NCI-H2227 treated with DMSO at 0.1 percent for 48 hours (cell line): ENCODE measurements around the gene KPNA4.
"Not testable (repeated sequence)": the region's sequence is repeated elsewhere in the genome, so short reads cannot be mapped to it uniquely, and the experiment has no call there.

Source experiments
- DNase-seq: peaks from one replicate; lab custom pipeline; 2025; lab: John Stamatoyannopoulos, UW

The KPNA4 gene

DNA sequence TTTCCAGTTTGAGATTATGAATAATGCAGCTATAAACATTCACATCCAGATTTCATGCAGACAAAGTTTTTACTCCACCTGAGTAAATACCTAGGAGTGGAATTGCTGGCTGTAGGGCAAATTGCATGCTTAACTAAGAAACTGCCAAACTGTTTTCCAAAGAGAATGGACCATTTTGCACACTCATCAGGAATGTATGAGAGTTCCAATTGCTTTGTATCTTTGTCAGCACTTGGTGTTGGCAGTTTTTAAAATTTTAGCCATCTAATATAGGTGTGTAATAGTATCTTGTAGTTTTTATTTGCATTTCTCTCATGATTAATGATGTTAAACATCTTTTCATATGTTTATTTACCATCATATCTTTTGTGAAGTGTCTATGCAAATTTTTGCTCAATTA, 75.2 kb downstream of the KPNA4 start:
- no peak for DNase-seq

- DNase-seq: peak; percentile 22
These were observed 78.9 kb downstream of the KPNA4 start for GRCh38 chr3:160486459-160486869.

GRCh38 chr3:160482796-160483195, 82.6 kb downstream of the KPNA4 start:
- no peak for DNase-seq

- no peak for DNase-seq
These were observed 83.5 kb downstream of the KPNA4 start for GRCh38 chr3:160481856-160482255.

- no peak for DNase-seq
These were observed 84.4 kb downstream of the KPNA4 start for GRCh38 chr3:160480931-160481330.

GRCh38 chr3:160479376-160479775, 86.0 kb downstream of the KPNA4 start:
- DNase-seq: no peak

GRCh38 chr3:160478338-160478737, 87.0 kb downstream of the KPNA4 start:
- DNase-seq: no peak

DNA sequence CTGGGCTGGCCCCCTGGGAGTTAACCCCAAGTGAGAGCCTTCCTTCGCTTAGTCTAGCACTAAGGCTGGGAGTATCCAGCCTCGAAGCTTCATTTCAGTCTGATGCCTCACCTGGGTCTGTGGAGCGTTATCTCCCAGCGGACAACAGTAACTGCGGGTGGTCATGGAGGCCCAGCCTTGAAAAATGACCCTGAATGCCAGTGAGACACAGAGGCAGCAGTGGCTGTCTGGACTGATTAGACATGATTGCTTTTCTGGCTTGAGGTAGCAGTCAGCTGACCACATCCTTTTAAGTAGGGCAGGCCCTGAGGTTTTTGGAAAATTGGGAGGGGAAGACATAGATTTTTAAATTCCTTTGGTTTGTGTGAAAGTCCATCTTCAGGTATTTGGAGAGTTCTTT, 87.6 kb downstream of the KPNA4 start:
- no peak for DNase-seq

DNA sequence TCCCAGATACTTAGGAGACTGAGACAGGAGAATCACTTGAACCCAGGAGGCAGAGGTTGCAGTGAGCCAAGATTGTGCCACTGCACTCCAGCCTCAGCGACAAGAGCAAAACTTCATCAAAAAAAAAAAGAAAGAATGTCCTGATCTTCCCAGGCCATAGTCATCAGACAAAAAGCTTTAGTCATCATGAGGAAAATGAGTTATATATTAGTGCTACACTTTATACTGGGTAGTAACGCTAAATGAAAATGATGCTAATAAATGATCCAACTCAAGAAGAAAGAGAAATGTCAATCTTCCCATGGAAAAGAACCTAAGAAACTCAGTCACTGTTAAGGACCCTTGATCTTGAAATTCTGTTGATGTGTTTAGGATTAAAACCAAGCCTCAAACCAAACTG, 89.5 kb downstream of the KPNA4 start:
- no peak for DNase-seq

DNA sequence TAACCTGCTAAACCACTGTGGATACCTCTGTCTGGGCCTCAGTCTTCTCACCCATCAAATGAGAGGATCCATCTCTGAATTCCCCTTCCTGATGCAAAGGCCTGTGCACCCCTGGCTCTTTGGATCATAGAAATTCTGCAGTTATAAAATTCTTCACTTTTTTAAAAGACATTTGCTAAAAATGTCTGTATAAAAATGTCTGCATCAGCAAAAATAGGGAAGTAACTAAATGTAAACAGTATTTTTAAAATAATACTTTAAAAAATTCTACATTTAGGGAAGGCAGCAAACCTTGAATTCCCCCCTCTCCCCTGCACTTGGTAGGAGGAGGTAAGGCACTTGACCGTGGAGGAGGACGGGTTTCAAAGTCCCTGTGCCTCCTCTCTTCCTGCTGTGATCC, 90.2 kb downstream of the KPNA4 start:
- no peak for DNase-seq

- no peak for DNase-seq
These were observed 90.9 kb downstream of the KPNA4 start for GRCh38 chr3:160474416-160474838.

GRCh38 chr3:160473978-160474377, 91.4 kb downstream of the KPNA4 start:
- no peak for DNase-seq

DNA sequence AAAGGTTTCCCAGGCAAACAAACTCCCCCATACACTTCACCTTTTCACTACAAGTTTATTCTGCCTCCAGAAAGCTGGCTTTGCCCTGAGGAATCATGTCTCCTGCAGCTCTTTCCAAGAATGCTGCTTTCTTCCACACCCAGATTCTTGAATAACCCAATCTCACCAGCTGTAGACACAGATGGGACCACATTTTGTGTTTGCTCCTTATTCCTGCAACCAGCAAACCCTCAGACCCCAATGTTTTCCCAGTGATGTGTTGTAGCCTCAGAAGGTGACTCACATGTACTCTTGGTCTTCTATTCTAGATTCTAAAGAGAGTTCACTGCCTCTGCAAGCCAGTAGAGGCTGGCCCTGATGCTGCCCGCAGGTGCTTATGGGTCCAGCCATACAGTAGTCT, 92.2 kb downstream of the KPNA4 start:
- DNase-seq: no peak

DNA sequence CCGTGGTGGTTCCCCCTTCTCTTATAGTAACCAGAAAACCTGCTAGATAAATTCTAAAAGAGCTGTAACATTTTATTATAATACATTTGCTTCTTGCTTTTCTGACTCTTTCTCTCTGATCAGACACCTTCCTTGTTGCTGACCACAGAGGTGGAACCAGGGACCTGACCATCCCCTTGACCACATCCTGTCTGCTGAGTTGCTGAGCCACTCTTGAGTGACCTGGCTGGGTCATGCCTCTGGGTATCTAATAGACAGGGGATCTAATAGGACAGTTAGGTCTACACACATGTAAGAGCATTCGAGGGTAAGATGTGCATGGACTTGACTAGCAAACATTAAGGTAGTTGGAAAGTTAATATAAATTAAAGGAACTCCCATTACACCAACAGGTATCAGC, 93.0 kb downstream of the KPNA4 start:
- DNase-seq: no peak

- no peak for DNase-seq
These were observed 93.5 kb downstream of the KPNA4 start for GRCh38 chr3:160471892-160472291.

DNA sequence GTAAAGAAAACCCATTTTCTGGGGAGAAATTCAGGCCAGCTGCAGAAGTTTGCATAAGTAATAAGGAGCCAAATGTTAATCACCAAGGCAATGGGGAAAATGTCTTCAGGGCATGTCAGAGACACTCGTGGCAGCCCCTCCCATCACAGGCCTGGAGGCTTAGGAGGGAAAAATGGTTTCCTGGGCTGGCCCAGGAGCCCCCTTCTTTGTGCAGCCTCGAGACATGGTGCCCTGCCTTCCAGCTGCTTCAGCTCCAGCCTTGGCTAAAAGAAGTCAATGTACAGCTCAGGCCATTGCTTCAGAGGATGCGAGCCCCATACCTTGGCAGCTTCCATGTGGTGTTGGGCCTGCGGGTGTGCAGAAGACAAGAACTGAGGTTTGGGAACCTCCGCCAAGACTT, 95.2 kb downstream of the KPNA4 start:
- no peak for DNase-seq

GRCh38 chr3:160464971-160465370, 100.4 kb downstream of the KPNA4 start:
- DNase-seq: no peak

GRCh38 chr3:160464321-160464720, 101.0 kb downstream of the KPNA4 start:
- no peak for DNase-seq

- DNase-seq: no peak
These were observed 105.3 kb downstream of the KPNA4 start for GRCh38 chr3:160460033-160460432.

- DNase-seq: no peak
These were observed 105.9 kb downstream of the KPNA4 start for GRCh38 chr3:160459450-160459970.

DNA sequence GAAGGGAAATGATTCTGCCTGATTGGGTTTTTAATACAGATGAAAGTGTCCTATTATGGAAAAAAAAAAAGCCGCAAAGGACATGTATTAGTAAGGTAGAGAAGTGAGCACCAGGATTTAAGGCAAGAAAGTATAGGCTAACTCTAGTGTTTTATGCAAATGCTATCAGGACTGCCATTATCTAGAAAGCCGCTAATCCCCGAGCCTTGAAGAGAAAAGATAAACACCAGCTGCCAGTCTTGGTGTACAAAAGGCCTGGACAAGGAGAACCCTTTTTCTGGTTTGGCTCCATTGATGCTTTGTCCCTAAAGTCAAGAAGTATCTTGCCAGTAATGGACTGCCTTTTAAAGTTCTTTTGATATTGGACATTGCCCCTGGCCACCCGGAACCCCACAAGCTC, 107.2 kb downstream of the KPNA4 start:
- no peak for DNase-seq

- no peak for DNase-seq
These were observed 109.5 kb downstream of the KPNA4 start for GRCh38 chr3:160455846-160456245.

DNA sequence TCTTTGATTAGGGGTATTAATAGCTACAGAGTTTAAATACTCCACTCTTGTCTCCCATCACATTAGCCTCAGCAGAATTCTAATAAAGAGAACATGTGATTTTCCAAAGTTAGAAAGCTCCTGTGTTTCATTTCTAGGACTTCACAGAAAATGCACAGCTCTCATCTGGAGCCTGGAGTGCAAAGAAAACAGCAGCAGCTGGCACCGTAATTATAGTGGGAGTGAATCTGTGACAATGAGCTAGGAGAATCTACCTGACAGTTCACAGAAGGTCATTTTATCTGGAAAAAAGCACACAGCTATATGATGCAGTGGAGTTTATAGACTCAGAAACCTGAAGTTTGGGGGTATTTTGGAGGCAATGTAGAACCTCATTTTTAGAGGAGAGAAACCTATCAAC, 110.4 kb downstream of the KPNA4 start:
- DNase-seq: peak; percentile 71

- not testable (repeated sequence) for DNase-seq
These were observed 113.1 kb downstream of the KPNA4 start for GRCh38 chr3:160452251-160452650.

DNA sequence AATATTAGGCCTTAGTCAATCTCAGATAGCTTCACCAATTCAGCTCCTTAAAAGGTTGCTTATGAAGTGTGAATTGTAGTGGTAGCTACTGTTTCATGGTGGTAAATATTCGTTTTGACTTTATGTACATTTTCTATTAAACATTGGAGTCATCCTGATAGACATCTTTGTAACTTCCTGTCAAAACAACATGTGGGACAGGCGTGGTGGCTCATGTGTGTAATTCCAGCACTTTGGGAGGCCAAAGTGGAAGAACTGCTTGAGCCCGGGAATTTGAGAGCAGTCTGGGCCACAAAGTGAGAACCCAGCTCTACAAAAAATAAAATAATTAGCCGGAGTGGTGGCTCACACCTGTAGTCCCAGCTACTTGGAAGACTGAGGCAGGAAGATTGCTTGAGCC, 113.8 kb downstream of the KPNA4 start:
- no peak for DNase-seq
